ENCODE results near the gene LPAR3.

GRCh38 chr1:84849357-84849975 is 43.5 kb downstream of the LPAR3 start:
- TF ChIP-seq CTCF (IDR thresholded peaks at IDR 0.05) = no peak
- TF ChIP-seq EZH2 (IDR thresholded peaks at IDR 0.05; ENCODE audit: borderline replicate concordance, insufficient read depth, low read depth, low read length, poor library complexity, severe bottlenecking) = no peak

Measured in B cell (primary cell).